SJSA1 (cell line): Measurements from ENCODE around the gene ELF3. TPM values are rescaled to one million over a fixed set of nuclear protein-coding genes. Genes with fewer than 3 reads are reported as not detected.
A peak's percentile ranks its signal among the peaks of the same experiment; 100 is the strongest.
"Not testable (repeated sequence)": the region's sequence is repeated elsewhere in the genome, so short reads cannot be mapped to it uniquely, and the experiment has no call there.

Experiments
- DNase-seq, 2 experiments: peaks; one replicate each; pipeline ENCODE4 v3.0.0-alpha.2; 2015 to 2020; ENCODE audit warnings: low spot score in 2 of 2, low read depth in 1 of 2
- H3K27ac ChIP-seq: fragments of 250-450 bp; sonication (Bioruptor Pico); 2 replicates; pipeline ENCODE4 v1.5.1; 2020; ENCODE audit warnings: mild to moderate bottlenecking, moderate library complexity
- H3K27me3 ChIP-seq: fragments of 250-450 bp; sonication (Bioruptor Pico); replicated peaks from 2 replicates; pipeline ENCODE4 v1.5.1; 2020; ENCODE audit warnings: mild to moderate bottlenecking, moderate library complexity
- H3K36me3 ChIP-seq: fragments of 250-450 bp; sonication (Bioruptor Pico); 2 replicates; pipeline ENCODE4 v1.5.1; 2020; ENCODE audit warnings: mild to moderate bottlenecking
- H3K4me1 ChIP-seq: fragments of 250-450 bp; sonication (Bioruptor Pico); replicated peaks from 2 replicates; pipeline ENCODE4 v1.6.1; 2021; ENCODE audit warnings: mild to moderate bottlenecking
- H3K4me3 ChIP-seq: fragments of 250-450 bp; sonication (Bioruptor Pico); 2 replicates; pipeline ENCODE4 v1.5.1; 2020; ENCODE audit warnings: mild to moderate bottlenecking
- H3K9me3 ChIP-seq: fragments of 250-450 bp; sonication (Bioruptor Pico); replicated peaks from 2 replicates; pipeline ENCODE4 v1.5.1; 2020; ENCODE audit warnings: mild to moderate bottlenecking
- total RNA-seq: library from RNA; depleted of rRNA; stranded (reverse); fragments of >200 nt; shearing (Covaris generic); gene quantifications from 2 replicates; pipeline ENCODE4 v1.2.3, GENCODE V29; 2014; rRNA removed

ELF3 gene
- total RNA-seq, 1 experiment from 2014 or later: 0.05 TPM

GRCh38 chr1:202056644-202057334 is 46.4 kb downstream of the ELF3 start:
- Histone ChIP-seq H3K27me3 (no peaks in the 10 kb centered on the region), H3K4me1 (peaks cover 54% of the 10 kb centered on the region), H3K4me3 (no peak overlapping the region), H3K27ac (peak overlapping the region; percentile 78), H3K9me3 (no peaks in the 10 kb centered on the region), H3K36me3 (no peaks in the 10 kb centered on the region)
- peak in 1 of 2 experiments; percentile 71 for DNase-seq

GRCh38 chr1:202057335-202057704 is 46.9 kb downstream of the ELF3 start:
- DNase-seq: peak; percentile 54 to 78
- Histone ChIP-seq H3K4me1 (peaks cover 60% of the 10 kb centered on the region), H3K27ac (peak overlapping the region; percentile 78)
- H3K36me3 ChIP-seq, H3K9me3 ChIP-seq, H3K27me3 ChIP-seq, H3K4me3 ChIP-seq: not testable (repeated sequence)

- Histone ChIP-seq H3K4me3 (no peak overlapping the region), H3K27me3 (no peaks in the 10 kb centered on the region), H3K4me1 (peaks cover 69% of the 10 kb centered on the region), H3K36me3 (no peaks in the 10 kb centered on the region), H3K9me3 (no peaks in the 10 kb centered on the region), H3K27ac (peak overlapping the region; percentile 78)
- peak; percentile 93 to 97 for DNase-seq
Measured at GRCh38 chr1:202058001-202058908, 47.9 kb downstream of the ELF3 start.

- DNase-seq: peak; percentile 65 to 76
Measured at GRCh38 chr1:202061055-202061454, 50.7 kb downstream of the ELF3 start.

GRCh38 chr1:202061787-202062186 is 51.4 kb downstream of the ELF3 start:
- H3K9me3 ChIP-seq, H3K36me3 ChIP-seq, H3K27me3 ChIP-seq, H3K4me3 ChIP-seq: not testable (repeated sequence)
- peak; percentile 61 for DNase-seq
- H3K27ac ChIP-seq: peak overlapping the region; percentile 91
- peaks cover 76% of the 10 kb centered on the region for H3K4me1 ChIP-seq

More at GRCh38 chr1:202061055-202061454, 50.7 kb downstream of the ELF3 start:
- Histone ChIP-seq H3K36me3 (no peaks in the 10 kb centered on the region), H3K4me1 (peaks cover 82% of the 10 kb centered on the region), H3K27ac (peak overlapping the region; percentile 91), H3K27me3 (no peaks in the 10 kb centered on the region), H3K4me3 (no peak overlapping the region), H3K9me3 (no peaks in the 10 kb centered on the region)

GRCh38 chr1:202062636-202063035 is 52.2 kb downstream of the ELF3 start:
- H3K4me3 ChIP-seq, DNase-seq, H3K27me3 ChIP-seq, H3K36me3 ChIP-seq, H3K9me3 ChIP-seq: not testable (repeated sequence)
- H3K4me1 ChIP-seq: peaks cover 68% of the 10 kb centered on the region
- peak overlapping the region; percentile 91 for H3K27ac ChIP-seq

GRCh38 chr1:202063093-202063492 is 52.7 kb downstream of the ELF3 start:
- H3K4me3 ChIP-seq: no peak overlapping the region
- H3K27me3 ChIP-seq: no peaks in the 10 kb centered on the region
- peak; percentile 54 to 77 for DNase-seq
- H3K27ac ChIP-seq: peak overlapping the region; percentile 91
- no peaks in the 10 kb centered on the region for H3K36me3 ChIP-seq
- H3K9me3 ChIP-seq: no peaks in the 10 kb centered on the region
- peaks cover 63% of the 10 kb centered on the region for H3K4me1 ChIP-seq

- peaks cover 50% of the 10 kb centered on the region for H3K4me1 ChIP-seq
- not testable (repeated sequence) for H3K4me3 ChIP-seq, DNase-seq, H3K27me3 ChIP-seq, H3K36me3 ChIP-seq, H3K9me3 ChIP-seq
- H3K27ac ChIP-seq: peak overlapping the region; percentile 48; the same call in 1 of the 2 replicates
Measured at GRCh38 chr1:202064889-202065312, 54.5 kb downstream of the ELF3 start.

Other genes with a start within 250 kb of the ELF3 start
- gene IPO9, start 181.4 kb upstream of the ELF3 start, total RNA-seq: 19.5 and 25.9 TPM in 2 replicates
- 31.9 and 43.4 TPM in 2 replicates for gene SHISA4, start 121.7 kb upstream of the ELF3 start, total RNA-seq
- gene LMOD1, start 64.0 kb upstream of the ELF3 start, total RNA-seq: 6.4 and 8.1 TPM in 2 replicates
- 87.5 and 108 TPM in 2 replicates for gene TIMM17A, start 55.1 kb upstream of the ELF3 start, total RNA-seq
- gene RNPEP, start 27.9 kb upstream of the ELF3 start, total RNA-seq: 69.7 and 80.9 TPM in 2 replicates
- 0.05 TPM in 1 of 2 replicates, not detected in the other for gene GPR37L1, start 112.3 kb downstream of the ELF3 start, total RNA-seq
- gene ARL8A, start 134.2 kb downstream of the ELF3 start, total RNA-seq: 21.1 and 31.7 TPM in 2 replicates
- not detected in 2 replicates for gene PTPN7, start 150.0 kb downstream of the ELF3 start, total RNA-seq
- gene LGR6, start 183.2 kb downstream of the ELF3 start, total RNA-seq: not detected in 2 replicates